ENCODE measurements around the gene ASB13. TPM values are rescaled to one million over a fixed set of nuclear protein-coding genes. Genes with fewer than 3 reads are reported as not detected.

Gene ASB13
- total RNA-seq, 1 experiment from 2014 or later, result 18.4 TPM

DNA sequence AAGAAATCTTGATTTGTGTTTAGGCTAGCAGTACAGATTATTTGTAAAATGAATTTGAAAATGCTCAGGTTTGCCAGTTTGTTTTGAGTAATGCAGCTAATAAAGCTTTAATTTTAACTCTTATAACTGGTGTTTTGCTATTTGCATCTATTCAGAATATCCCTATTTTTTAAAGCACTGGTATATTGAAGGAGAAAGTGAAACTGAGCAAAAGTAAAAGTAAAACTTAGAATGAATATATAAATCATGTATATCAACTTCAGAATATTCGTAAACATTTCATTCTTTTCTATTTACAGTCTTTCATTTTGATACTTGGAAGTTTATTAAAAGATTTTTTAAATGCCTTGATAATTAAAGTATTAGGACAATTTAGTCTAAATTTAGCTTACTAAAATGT is 44.5 kb upstream of the ASB13 start:
- Histone ChIP-seq H3K4me3 (ENCODE audit: low read depth in 2 of 2, low read length in 2 of 2) (no peak overlapping the region), H3K9me3 (ENCODE audit: control insufficient read depth, insufficient read depth, low read depth, low read length) (no peaks in the 10 kb centered on the region), H3K27ac (ENCODE audit: low read length) (no peak overlapping the region), H3K4me1 (ENCODE audit: control insufficient read depth, insufficient read depth, low read length) (no peaks in the 10 kb centered on the region), H3K36me3 (ENCODE audit: control insufficient read depth, insufficient read depth, low read length) (no peaks in the 10 kb centered on the region; the same call in 1 of the 2 replicates), H3K27me3 (ENCODE audit: control insufficient read depth, insufficient read depth, low read length) (no peaks in the 10 kb centered on the region)
- ChIA-PET POLR2A (interaction anchor here (0.6 kb wide), 1 partner anchor 164 kb away, joined by 3 read pairs; no protein-coding TSS in a partner anchor), CTCF (no interaction called here)
- DNase-seq (ENCODE audit: low read depth, low spot score) (no peak), ATAC-seq (no peak)
- intact Hi-C loops (cut with micrococcal nuclease; ENCODE audit: unreplicated experiment) (no loop called here), in situ Hi-C loops (cut with HindIII; ENCODE audit: low pct_unique_long_range_greater_than_20kb, low sequenced_read_pairs) (no loop called here)
- TF ChIP-seq, protein P1, sequence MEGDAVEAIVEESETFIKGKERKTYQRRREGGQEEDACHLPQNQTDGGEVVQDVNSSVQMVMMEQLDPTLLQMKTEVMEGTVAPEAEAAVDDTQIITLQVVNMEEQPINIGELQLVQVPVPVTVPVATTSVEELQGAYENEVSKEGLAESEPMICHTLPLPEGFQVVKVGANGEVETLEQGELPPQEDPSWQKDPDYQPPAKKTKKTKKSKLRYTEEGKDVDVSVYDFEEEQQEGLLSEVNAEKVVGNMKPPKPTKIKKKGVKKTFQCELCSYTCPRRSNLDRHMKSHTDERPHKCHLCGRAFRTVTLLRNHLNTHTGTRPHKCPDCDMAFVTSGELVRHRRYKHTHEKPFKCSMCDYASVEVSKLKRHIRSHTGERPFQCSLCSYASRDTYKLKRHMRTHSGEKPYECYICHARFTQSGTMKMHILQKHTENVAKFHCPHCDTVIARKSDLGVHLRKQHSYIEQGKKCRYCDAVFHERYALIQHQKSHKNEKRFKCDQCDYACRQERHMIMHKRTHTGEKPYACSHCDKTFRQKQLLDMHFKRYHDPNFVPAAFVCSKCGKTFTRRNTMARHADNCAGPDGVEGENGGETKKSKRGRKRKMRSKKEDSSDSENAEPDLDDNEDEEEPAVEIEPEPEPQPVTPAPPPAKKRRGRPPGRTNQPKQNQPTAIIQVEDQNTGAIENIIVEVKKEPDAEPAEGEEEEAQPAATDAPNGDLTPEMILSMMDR (IDR thresholded peaks at IDR 0.05), result no peak
- no peak for TF ChIP-seq TCF7L2 (IDR thresholded peaks at IDR 0.05; ENCODE audit: low read depth, low read length)
- TF ChIP-seq REST (IDR thresholded peaks at IDR 0.05; ENCODE audit: insufficient read depth in 1 of 2, low read depth in 2 of 2, low read length in 1 of 2), result no peak
- TF ChIP-seq SIN3A (IDR thresholded peaks at IDR 0.05; ENCODE audit: borderline replicate concordance, insufficient read depth, low read depth, low read length), result no peak
- no TSS peak for BruUV-seq (replicated peaks)

- TF ChIP-seq TCF7L2 (IDR thresholded peaks at IDR 0.05; ENCODE audit: low read depth, low read length), result no peak
- TF ChIP-seq REST (IDR thresholded peaks at IDR 0.05; ENCODE audit: insufficient read depth in 1 of 2, low read depth in 2 of 2, low read length in 1 of 2), result no peak
- TF ChIP-seq POLR2AphosphoS5 (IDR thresholded peaks at IDR 0.05; ENCODE audit: low read depth, low read length), result no peak
- no peak for TF ChIP-seq SIN3A (IDR thresholded peaks at IDR 0.05; ENCODE audit: borderline replicate concordance, insufficient read depth, low read depth, low read length)
- TF ChIP-seq, protein P1 (IDR thresholded peaks at IDR 0.05), result no peak
- ChIA-PET POLR2A (no interaction called here), CTCF (no interaction called here)
- H3K4me3 ChIP-seq (ENCODE audit: low read depth in 2 of 2, low read length in 2 of 2), result no peak overlapping the region
- no peaks in the 10 kb centered on the region for H3K4me1 ChIP-seq (ENCODE audit: control insufficient read depth, insufficient read depth, low read length)
- DNase-seq (ENCODE audit: low read depth, low spot score) (no peak), ATAC-seq (no peak)
- no peaks in the 10 kb centered on the region for H3K9me3 ChIP-seq (ENCODE audit: control insufficient read depth, insufficient read depth, low read depth, low read length)
- H3K27ac ChIP-seq (ENCODE audit: low read length), result no peak overlapping the region
- in situ Hi-C loops (cut with HindIII; ENCODE audit: low pct_unique_long_range_greater_than_20kb, low sequenced_read_pairs) (no loop called here), intact Hi-C loops (cut with micrococcal nuclease; ENCODE audit: unreplicated experiment) (no loop called here)
- no peaks in the 10 kb centered on the region; the same call in 1 of the 2 replicates for H3K36me3 ChIP-seq (ENCODE audit: control insufficient read depth, insufficient read depth, low read length)
- BruUV-seq (replicated peaks), result no TSS peak
- H3K27me3 ChIP-seq (ENCODE audit: control insufficient read depth, insufficient read depth, low read length), result no peaks in the 10 kb centered on the region
Observed at GRCh38 chr10:5709865-5710264, 43.5 kb upstream of the ASB13 start.
